ENCODE results near the gene PEF1. TPM values are rescaled to one million over a fixed set of nuclear protein-coding genes. Genes with fewer than 3 reads are reported as not detected.

The PEF1 gene
- total and polyA plus RNA-seq, 2 donors (not counting 3 experiments of a cell fraction or from before 2014, with no cell fraction given): 73.3 to 161 TPM

- Histone ChIP-seq H3K27ac (ENCODE audit: insufficient read depth, low read depth, low read length) (no peak overlapping the region), H3K4me3 (replicated peaks in 1 of 3; ENCODE audit: insufficient read depth in 1 of 3, low read depth in 1 of 3, low read length in 3 of 3) (no peak overlapping the region), H3K9me1 (replicated peaks; ENCODE audit: control insufficient read depth, extremely low read depth, insufficient read depth, low read length) (no peaks in the 10 kb centered on the region), H3K9ac (replicated peaks; ENCODE audit: extremely low read depth, insufficient read depth, low read length) (no peak overlapping the region), H3K4me1 (ENCODE audit: control insufficient read depth, extremely low read depth, insufficient read depth, low read length) (peaks cover 13% of the 10 kb centered on the region), H4K20me1 (replicated peaks; ENCODE audit: control insufficient read depth, extremely low read depth, insufficient read depth, low read length) (no peaks in the 10 kb centered on the region), H3K36me3 (ENCODE audit: control insufficient read depth in 2 of 2, extremely low read depth in 1 of 2, insufficient read depth in 2 of 2, low read length in 2 of 2) (no peaks in the 10 kb centered on the region), H2AFZ (ENCODE audit: low read depth, low read length) (no peak overlapping the region), H3K79me2 (ENCODE audit: control insufficient read depth, insufficient read depth, low read length) (no peaks in the 10 kb centered on the region), H3K4me2 (ENCODE audit: insufficient read depth, low read length) (no peak overlapping the region), H3K27me3 (ENCODE audit: control insufficient read depth in 2 of 2, insufficient read depth in 2 of 2, low read length in 2 of 2) (no peaks in the 10 kb centered on the region), H3K9me3 (replicated peaks; ENCODE audit: control insufficient read depth, insufficient read depth, low read length) (no peaks in the 10 kb centered on the region)
- intact Hi-C loops (cut with micrococcal nuclease) (no loop called here), dilution Hi-C loops (cut with MboI; ENCODE audit: extremely low pct_ligation_motif_present, low sequenced_read_pairs) (no loop called here)
- no TSS peak for BruUV-seq (replicated peaks)
- FAIRE-seq: no peak
- DNase-seq (ENCODE audit: low read depth, low spot score): no peak
- TF ChIP-seq JUN (IDR thresholded peaks at IDR 0.05; ENCODE audit: borderline replicate concordance, insufficient read depth, insufficient read length, low read depth) (no peak), POLR2A (IDR thresholded peaks at IDR 0.05; ENCODE audit: low read depth, low read length) (no peak), GATA2 (IDR thresholded peaks at IDR 0.05; ENCODE audit: insufficient read depth, insufficient read length, low read depth, low read length) (no peak), POLR2AphosphoS5 (IDR thresholded peaks at IDR 0.05; ENCODE audit: insufficient read depth, low read depth, low read length) (no peak), CTCF (IDR thresholded peaks at IDR 0.05; ENCODE audit: extremely low read depth in 1 of 2, insufficient read depth in 1 of 2, low read depth in 1 of 2, low read length in 2 of 2) (no peak), EZH2 (IDR thresholded peaks at IDR 0.05; ENCODE audit: borderline replicate concordance, low read depth, low read length, severe bottlenecking) (no peak), FOS (IDR thresholded peaks at IDR 0.05; ENCODE audit: borderline replicate concordance, insufficient read depth, low read length) (no peak), MAX (IDR thresholded peaks at IDR 0.05; ENCODE audit: insufficient read depth, insufficient read length) (no peak), MYC (IDR thresholded peaks at IDR 0.05; ENCODE audit: low read depth, low read length) (no peak)
- ChIA-PET POLR2A (no interaction called here), CTCF (interaction anchor here (1.1 to 11.5 kb wide), 3 partner anchors 39 to 77 kb away, joined by 3 to 180 read pairs (median 177); no protein-coding TSS in a partner anchor)
Measured at GRCh38 chr1:31668303-31668883, 23.7 kb upstream of the PEF1 start.
